Activated T-cell treated with anti-CD3 and anti-CD28 coated beads, Interleukin-2, amount 50 U/mL, for 4 hours (primary cell): Measurements from ENCODE around the gene TARBP1. TPM values are rescaled to one million over a fixed set of nuclear protein-coding genes. Genes with fewer than 3 reads are reported as not detected.
"Not testable (repeated sequence)": the region's sequence is repeated elsewhere in the genome, so short reads cannot be mapped to it uniquely, and the experiment has no call there.

Experiments
- ATAC-seq, 2 donors: fragments of 200-7000 bp; cut with Tn5 transposase; one replicate each; pipeline ENCODE4 v1.10.0; 2021
- DNase-seq: peaks from one replicate; pipeline ENCODE4 v3.0.0-alpha.2; 2020
- H3K27me3 Mint-ChIP-seq: one replicate; pipeline ENCODE4 v1.8.0; 2021; ENCODE audit warnings: low read depth, mixed read lengths
- H3K36me3 Mint-ChIP-seq: one replicate; pipeline ENCODE4 v1.8.0; 2022; ENCODE audit warnings: mixed read lengths; ENCODE audit not compliant: insufficient read depth
- H3K4me1 Mint-ChIP-seq: one replicate; pipeline ENCODE4 v1.8.0; 2021; ENCODE audit warnings: low read depth, mixed read lengths
- H3K4me3 Mint-ChIP-seq: one replicate; pipeline ENCODE4 v1.8.0; 2021; ENCODE audit warnings: mild to moderate bottlenecking, moderate library complexity, mixed read lengths
- H3K9me3 Mint-ChIP-seq: one replicate; pipeline ENCODE4 v1.8.0; 2021; ENCODE audit warnings: mixed read lengths
- total RNA-seq, 3 donors: library from RNA; stranded (reverse); gene quantifications; one replicate each; pipeline ENCODE4 v1.2.1, GENCODE V29; 2021

Gene TARBP1
- total RNA-seq, 3 donors from 2014 or later, result 27.6 to 38.0 (median 33.5) TPM

DNA sequence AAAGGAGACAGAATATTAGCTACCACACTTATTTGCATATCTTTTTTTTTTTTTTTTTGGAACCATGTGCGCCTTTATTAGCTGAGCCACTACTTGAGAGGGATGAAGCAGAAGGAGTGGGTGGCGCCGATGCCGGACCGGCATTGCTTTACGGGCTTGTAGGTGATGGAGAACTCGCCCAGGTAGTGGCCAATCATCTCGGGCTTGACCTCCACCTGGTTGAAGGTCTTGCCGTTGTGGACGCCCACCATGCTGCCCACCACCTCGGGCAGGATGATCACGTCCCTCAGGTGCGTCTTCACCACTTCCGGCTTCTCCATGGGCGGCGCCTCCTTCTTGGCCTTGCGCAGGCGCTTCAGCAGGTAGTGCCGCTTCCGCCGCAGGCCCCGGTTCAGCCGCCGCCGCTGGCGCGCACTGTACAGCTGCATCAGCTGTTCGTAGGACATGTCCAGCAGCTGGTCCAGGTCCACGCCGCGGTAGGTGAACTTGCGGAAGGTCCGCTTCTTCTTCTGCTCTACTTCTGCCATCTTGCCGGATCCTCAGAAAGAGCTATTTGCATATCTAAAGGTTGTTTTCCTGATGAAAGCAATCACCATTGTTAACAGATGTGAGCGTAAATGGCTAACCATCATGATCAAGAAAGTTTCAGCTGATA, 122.2 kb downstream of the TARBP1 start:
- ATAC-seq, result peak; percentile 66 to 79
- Mint-ChIP-seq H3K4me3 (peak overlapping the region; percentile 84), H3K4me1 (peaks cover 14% of the 10 kb centered on the region)
- H3K27me3 Mint-ChIP-seq, H3K36me3 Mint-ChIP-seq, H3K9me3 Mint-ChIP-seq: not testable (repeated sequence)
- peak; percentile 38 for DNase-seq

DNA sequence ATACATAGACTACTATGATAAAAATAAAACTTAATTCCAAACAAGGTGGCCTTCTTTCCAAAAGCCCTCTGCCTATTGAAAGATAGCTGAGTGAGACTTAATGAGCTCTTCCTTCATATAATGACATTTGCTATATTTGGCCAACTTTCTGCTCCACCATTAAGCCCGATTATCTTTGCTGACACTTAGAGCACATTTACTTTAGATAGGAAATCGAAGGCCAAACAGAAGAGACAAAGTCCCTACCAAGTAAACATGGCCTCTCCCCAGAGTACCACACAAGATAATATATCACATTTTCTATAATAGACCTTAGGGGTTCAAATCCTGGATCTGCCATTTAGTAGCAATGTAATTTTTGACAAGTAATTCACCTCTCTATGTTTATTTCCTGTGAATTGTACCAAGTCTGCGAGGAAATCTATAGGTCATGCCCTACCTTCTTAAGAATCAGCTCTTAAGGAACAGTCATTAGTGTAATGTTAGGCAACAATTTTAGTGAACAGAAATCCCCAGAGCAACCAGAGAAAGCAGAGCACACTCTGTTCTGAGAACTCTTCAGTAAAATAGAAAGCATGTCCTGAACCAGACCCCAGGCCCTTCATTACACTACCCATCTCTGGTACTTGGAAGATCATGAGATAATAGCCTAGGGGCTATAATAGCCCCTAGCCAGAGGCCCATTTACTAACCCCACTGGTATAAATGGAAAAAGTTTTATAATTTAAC, 123.0 kb downstream of the TARBP1 start:
- Mint-ChIP-seq H3K36me3 (peaks cover 2% of the 10 kb centered on the region), H3K27me3 (peaks cover 2% of the 10 kb centered on the region), H3K4me3 (peak overlapping the region; percentile 84), H3K4me1 (peaks cover 11% of the 10 kb centered on the region), H3K9me3 (no peaks in the 10 kb centered on the region)
- DNase-seq, result no peak
- peak in 1 of 2 donors; percentile 35 for ATAC-seq

DNA sequence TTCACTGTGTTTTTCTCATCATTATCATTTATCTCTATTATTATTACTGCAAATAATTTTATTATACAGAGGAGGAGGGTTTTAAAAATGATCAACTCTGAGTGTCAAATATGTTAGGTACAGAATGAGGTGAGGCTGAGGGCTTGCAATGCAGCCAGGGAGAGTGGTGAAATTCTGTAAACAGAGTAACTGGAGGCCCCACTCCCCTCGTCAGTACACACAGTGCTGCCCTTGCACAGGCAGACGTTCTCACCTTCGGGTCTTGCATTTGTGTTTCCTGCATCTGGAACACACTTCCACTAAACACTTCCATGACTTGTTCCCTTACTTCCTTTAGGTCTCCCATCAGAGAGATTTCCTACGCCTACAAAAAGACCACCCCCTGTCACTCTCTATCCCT, 130.0 kb downstream of the TARBP1 start:
- no peak overlapping the region for H3K4me3 Mint-ChIP-seq
- DNase-seq (no peak), ATAC-seq (no peak)
- H3K9me3 Mint-ChIP-seq, result no peaks in the 10 kb centered on the region
- H3K36me3 Mint-ChIP-seq, result no peaks in the 10 kb centered on the region
- H3K27me3 Mint-ChIP-seq, result peaks cover 8% of the 10 kb centered on the region
- no peaks in the 10 kb centered on the region for H3K4me1 Mint-ChIP-seq

DNA sequence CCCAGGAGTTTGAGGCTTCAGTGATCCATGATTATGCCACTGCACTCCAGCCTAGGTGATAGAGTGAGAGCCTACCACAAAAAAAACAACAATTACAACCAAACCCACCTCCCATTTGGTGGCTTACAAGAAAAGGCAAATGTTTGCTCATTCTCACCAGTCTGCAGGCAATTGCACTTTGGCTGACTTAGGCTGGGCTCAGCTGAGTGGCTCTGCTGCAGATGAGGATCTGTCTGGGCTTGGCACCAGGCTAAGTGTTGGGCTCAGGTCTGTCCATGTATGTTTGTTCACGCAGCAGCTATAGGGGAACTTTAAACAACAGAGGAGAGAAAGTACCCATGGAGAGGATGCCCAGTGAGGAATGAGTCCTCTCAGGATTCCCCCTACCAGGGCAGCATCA, 133.7 kb downstream of the TARBP1 start:
- DNase-seq (no peak), ATAC-seq (no peak)
- H3K4me3 Mint-ChIP-seq, result no peak overlapping the region
- peaks cover 2% of the 10 kb centered on the region for H3K9me3 Mint-ChIP-seq
- no peaks in the 10 kb centered on the region for H3K36me3 Mint-ChIP-seq
- H3K4me1 Mint-ChIP-seq, result no peaks in the 10 kb centered on the region
- peaks cover 6% of the 10 kb centered on the region for H3K27me3 Mint-ChIP-seq

DNA sequence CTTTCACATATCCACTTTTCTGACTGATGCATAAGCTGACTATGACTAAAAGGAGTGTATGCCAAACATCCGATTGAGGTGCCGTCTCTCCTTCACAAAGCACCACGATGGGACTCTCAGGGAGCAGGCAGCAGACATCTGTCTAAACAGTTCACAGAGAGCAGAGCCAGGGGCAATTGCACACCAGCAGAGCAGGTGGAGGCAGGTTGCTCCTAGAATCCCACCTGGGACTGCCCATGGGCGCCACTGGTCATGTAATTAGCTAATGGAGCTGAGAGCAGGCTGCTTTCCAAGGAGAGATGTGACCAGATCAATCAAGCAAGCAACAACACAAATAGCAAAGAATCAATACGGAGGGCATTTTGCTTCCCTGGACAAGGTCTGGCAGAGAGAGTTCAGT, 136.2 kb downstream of the TARBP1 start:
- Mint-ChIP-seq H3K4me3 (no peak overlapping the region), H3K4me1 (no peaks in the 10 kb centered on the region), H3K9me3 (peaks cover 10% of the 10 kb centered on the region), H3K27me3 (peaks cover 2% of the 10 kb centered on the region), H3K36me3 (no peaks in the 10 kb centered on the region)
- no peak for DNase-seq
- ATAC-seq, result no peak

Other genes with a start within 250 kb of the TARBP1 start
- gene COA6, start 105.7 kb downstream of the TARBP1 start, total RNA-seq, result 10 to 100 TPM; 55.6 to 65.4 (median 62.8) TPM
- gene IRF2BP2, start 131.0 kb upstream of the TARBP1 start, total RNA-seq, result 10 to 100 TPM; 69.3 to 86.1 (median 75.2) TPM